ENCODE measurements around the gene CYP17A1.

CYP17A1 gene

DNA sequence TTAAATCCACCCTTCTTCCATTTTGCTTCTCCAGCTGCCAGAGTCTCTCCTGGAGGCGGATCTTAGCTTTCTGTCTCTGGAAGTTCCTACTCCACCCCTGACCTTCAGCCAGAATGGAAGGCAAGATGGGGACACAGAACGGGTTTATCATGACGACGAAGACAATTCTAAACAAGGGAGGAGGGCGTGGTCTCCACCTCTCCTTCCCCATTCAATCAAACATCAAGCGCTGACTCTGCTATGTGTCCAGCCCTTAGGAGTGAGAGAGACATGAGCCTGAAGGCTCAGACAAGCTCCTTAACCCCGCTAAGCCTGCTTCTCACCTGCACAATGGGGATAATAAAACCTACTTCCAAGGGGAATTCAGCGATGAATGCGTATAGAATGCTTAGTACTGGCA lies 3.1 kb downstream of the CYP17A1 start:
- TF ChIP-seq, protein P1, sequence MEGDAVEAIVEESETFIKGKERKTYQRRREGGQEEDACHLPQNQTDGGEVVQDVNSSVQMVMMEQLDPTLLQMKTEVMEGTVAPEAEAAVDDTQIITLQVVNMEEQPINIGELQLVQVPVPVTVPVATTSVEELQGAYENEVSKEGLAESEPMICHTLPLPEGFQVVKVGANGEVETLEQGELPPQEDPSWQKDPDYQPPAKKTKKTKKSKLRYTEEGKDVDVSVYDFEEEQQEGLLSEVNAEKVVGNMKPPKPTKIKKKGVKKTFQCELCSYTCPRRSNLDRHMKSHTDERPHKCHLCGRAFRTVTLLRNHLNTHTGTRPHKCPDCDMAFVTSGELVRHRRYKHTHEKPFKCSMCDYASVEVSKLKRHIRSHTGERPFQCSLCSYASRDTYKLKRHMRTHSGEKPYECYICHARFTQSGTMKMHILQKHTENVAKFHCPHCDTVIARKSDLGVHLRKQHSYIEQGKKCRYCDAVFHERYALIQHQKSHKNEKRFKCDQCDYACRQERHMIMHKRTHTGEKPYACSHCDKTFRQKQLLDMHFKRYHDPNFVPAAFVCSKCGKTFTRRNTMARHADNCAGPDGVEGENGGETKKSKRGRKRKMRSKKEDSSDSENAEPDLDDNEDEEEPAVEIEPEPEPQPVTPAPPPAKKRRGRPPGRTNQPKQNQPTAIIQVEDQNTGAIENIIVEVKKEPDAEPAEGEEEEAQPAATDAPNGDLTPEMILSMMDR (IDR thresholded peaks at IDR 0.05; ENCODE audit: extremely low read depth, insufficient read depth, missing control alignments) = no peak
- DNase-seq (ENCODE audit: low spot score) = no peak
- in situ Hi-C loops (cut with MboI; ENCODE audit: low pct_unique_long_range_greater_than_20kb, low sequenced_read_pairs, unreplicated experiment) = loop anchor here (25.0 kb wide), 1 partner anchor 653 kb away; the partner anchor contains the start of genes CALHM3 and NEURL1

DNA sequence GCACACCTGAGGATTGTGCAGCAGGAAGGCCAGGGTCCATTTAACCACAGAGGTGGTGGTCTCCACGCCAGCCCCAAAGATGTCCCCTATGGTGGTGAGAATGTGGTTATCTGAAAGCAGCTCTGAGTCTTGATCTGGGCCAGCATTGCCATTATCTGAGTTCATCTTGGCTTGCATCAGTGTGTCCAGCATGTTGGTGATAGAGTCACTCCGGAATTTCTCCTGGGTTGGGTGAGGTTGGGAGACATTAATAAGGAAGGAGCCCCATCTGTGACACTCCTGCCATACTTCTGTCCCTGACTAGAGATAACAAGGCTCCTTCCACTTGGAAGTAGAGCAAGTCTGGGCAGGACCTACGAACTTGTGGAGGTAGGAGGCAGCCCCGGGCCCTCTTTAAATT lies 4.2 kb downstream of the CYP17A1 start:
- TF ChIP-seq, protein P1 (IDR thresholded peaks at IDR 0.05; ENCODE audit: extremely low read depth, insufficient read depth, missing control alignments) = no peak
- in situ Hi-C loops (cut with MboI; ENCODE audit: low pct_unique_long_range_greater_than_20kb, low sequenced_read_pairs, unreplicated experiment) = loop anchor here (25.0 kb wide), 1 partner anchor 654 kb away; the partner anchor contains the start of genes CALHM3 and NEURL1
- DNase-seq (ENCODE audit: low spot score) = no peak

DNA sequence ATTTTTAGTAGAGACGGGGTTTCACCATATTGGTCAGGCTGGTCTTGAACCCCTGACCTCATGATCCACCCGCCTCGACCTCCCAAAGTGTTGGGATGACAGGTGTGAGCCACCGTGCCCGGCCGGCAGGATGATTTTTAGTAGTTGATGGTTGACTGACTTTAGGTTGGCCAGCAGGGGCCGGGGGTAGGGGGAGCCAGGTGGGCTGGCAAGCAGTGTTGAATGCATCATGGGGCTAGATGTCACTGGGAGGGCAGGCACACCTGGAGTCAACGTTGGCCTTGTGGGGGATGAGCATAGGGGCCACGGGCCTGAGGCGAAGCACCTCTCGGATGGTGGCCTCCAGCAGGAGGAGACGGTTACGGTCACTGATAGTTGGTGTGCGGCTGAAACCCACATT lies 5.0 kb downstream of the CYP17A1 start:
- DNase-seq (ENCODE audit: low spot score) = no peak
- in situ Hi-C loops (cut with MboI; ENCODE audit: low pct_unique_long_range_greater_than_20kb, low sequenced_read_pairs, unreplicated experiment) = loop anchor here (25.0 kb wide), 1 partner anchor 655 kb away; the partner anchor contains the start of genes CALHM3 and NEURL1
- TF ChIP-seq, protein P1 (IDR thresholded peaks at IDR 0.05; ENCODE audit: extremely low read depth, insufficient read depth, missing control alignments) = no peak

DNA sequence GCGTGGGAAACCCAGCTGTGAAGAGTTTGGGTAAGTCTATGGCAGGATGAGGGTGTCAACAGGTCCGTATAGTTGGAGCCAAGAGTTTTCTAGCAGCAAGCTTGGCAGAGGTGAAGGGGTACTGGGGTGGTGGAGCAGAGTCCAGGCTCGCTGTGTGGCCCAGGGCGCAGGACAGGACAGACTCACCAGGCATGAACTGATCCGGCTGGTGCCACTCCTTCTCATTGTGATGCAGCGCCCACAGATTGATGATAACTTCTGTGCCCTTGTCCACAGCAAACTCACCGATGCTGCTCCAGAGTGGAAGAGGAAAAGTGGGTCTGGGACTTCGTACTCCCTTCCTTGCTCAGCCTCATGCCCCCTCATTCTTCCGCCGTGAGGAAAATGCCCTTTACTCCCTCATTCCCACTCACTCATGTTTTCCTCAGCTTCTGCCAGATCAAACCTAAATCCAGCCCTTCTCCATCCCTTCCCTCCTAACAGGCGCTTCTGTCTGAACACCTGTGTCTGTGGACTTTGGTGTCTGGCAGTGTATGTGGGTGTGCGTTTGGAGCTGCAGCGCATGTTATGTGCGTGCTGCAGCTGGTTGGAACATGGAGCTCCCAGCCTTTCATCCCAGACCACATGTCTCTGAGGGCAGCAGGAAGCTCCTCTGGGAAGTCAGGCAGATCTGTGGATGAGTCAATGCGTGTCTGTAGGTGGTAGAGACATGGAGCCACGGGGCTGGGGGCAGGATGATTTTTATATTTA lies 5.7 kb downstream of the CYP17A1 start:
- in situ Hi-C loops (cut with MboI; ENCODE audit: low pct_unique_long_range_greater_than_20kb, low sequenced_read_pairs, unreplicated experiment) = loop anchor here (25.0 kb wide), 1 partner anchor 656 kb away; the partner anchor contains the start of genes CALHM3 and NEURL1
- TF ChIP-seq, protein P1 (IDR thresholded peaks at IDR 0.05; ENCODE audit: extremely low read depth, insufficient read depth, missing control alignments) = no peak
- DNase-seq (ENCODE audit: low spot score) = no peak

DNA sequence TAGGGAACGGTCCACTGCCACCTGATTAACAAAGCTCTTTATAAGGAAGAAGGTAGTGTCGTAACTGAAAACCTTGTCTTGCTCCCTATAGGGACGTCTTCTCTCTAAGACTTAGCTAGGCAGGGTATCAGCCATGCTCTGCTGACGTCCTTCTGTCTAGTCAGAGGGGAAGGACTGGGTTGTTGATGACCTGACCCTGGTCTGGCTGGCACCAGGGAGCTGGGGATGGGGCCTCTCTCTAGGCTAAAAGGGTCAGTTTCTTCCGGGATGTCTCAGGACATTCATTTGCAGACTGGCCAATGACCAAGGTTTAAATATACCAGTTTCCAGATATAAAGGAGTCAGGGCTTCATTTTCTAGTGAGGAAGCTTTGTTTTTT lies 9.6 kb downstream of the CYP17A1 start:
- TF ChIP-seq, protein P1 (IDR thresholded peaks at IDR 0.05; ENCODE audit: extremely low read depth, insufficient read depth, missing control alignments) = no peak
- DNase-seq (ENCODE audit: low spot score) = no peak
- in situ Hi-C loops (cut with MboI; ENCODE audit: low pct_unique_long_range_greater_than_20kb, low sequenced_read_pairs, unreplicated experiment) = loop anchor here (25.0 kb wide), 1 partner anchor 660 kb away; the partner anchor contains the start of genes CALHM3 and NEURL1

DNA sequence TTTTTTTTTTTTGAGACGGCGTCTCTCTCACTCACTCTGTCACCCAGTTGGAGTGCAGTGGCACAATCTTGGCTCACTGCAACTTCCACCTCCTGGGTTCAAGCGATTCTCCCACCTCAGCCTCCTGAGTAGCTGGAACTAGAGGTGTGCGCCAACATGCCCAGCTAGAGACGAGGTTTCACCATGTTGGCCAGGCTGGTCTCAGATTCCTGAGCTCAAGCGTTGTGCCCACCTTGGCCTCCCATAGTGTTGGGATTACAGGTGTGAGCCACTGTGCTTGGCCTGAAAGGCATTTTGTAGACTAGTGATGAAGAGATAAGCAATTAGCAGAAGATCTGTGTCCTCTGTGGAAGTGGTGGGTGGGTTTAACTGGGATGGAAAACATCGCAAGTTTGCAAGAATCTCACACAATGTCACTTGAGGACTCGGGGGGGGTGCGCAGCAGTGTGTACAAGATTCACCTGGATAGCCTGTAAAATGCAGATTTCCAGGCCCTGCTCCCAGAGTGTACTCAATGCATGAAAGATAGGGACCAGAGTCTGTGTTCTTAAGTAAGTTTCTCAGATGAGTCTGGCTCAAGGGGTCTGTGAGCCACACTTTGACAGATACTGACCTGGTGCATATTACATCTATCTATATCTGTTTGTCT lies 10.9 kb downstream of the CYP17A1 start:
- in situ Hi-C loops (cut with MboI; ENCODE audit: low pct_unique_long_range_greater_than_20kb, low sequenced_read_pairs, unreplicated experiment) = loop anchor here (25.0 kb wide), 1 partner anchor 661 kb away; the partner anchor contains the start of genes CALHM3 and NEURL1
- no peak for DNase-seq (ENCODE audit: low spot score)
- TF ChIP-seq, protein P1 (IDR thresholded peaks at IDR 0.05; ENCODE audit: extremely low read depth, insufficient read depth, missing control alignments) = no peak

All from GM13977 (cell line).